ENCODE measurements around the gene ZNF362. TPM values are rescaled to one million over a fixed set of nuclear protein-coding genes. Genes with fewer than 3 reads are reported as not detected.

Gene ZNF362
- polyA plus RNA-seq, 1 of the 3 experiments (the other 2 are of a cell fraction): 17.1 TPM

DNA sequence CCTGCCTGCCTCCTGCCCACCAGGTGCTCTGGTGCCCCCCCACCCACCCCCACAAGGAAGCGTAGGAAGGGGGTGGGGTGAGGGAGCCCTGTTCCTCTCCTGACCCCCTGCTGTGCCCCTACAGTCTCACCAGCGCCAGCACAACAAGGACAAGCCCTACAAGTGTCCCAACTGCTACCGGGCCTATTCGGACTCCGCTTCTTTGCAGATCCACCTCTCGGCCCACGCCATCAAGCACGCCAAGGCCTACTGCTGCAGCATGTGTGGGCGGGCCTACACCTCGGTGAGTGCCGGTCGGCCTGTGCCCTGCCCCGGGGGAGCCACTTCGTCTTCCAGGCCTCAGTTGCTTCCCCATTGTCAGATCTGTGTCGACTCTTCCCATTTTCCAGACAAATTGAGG is 38.7 kb downstream of the ZNF362 start:
- Histone ChIP-seq H3K4me3 (ENCODE audit: low read depth in 2 of 2, low read length in 1 of 2) (no peak overlapping the region), H3K9me2 (no peaks in the 10 kb centered on the region), H3K4me2 (no peak overlapping the region), H3K9ac (no peak overlapping the region), H3K27me3 (ENCODE audit: insufficient read depth) (no peaks in the 10 kb centered on the region), H3K79me2 (ENCODE audit: insufficient read depth) (peaks cover 3% of the 10 kb centered on the region; the same call in 1 of the 2 replicates), H3K9me3 (no peaks in the 10 kb centered on the region), H3F3A (replicated peaks; ENCODE audit: insufficient read depth) (no peaks in the 10 kb centered on the region), H4K20me1 (ENCODE audit: insufficient read depth) (0 out of 2 replicates have a peak, but pooled peaks cover 8% of the 10 kb centered on the region), H3K36me3 (replicated peaks in 1 of 2; ENCODE audit: control insufficient read depth in 1 of 2, insufficient read depth in 2 of 2, low read length in 1 of 2) (peaks cover 16 to 45% of the 10 kb centered on the region in 2 experiments), H3K27ac (ENCODE audit: low read depth in 2 of 2, low read length in 1 of 2) (no peak overlapping the region; a peak in 1 of 4 replicates), H3K4me1 (ENCODE audit: control insufficient read depth in 1 of 2, insufficient read depth in 2 of 2, low read depth in 1 of 2, low read length in 1 of 2) (no peaks in the 10 kb centered on the region), H2AFZ (ENCODE audit: low read depth) (no peak overlapping the region)
- WGBS (ENCODE audit: low lambda C conversion rate): 65% methylated on average over 9 of the region's 15 CpGs
- no peak for DNase-seq
- CTCF ChIA-PET: interaction anchor here (0.6 to 7.7 kb wide), 59 partner anchors 8 to 318 kb away, joined by 3 to 167 read pairs (median 4); partner anchors contain the start of gene ZSCAN20
- POLR2A ChIA-PET: interaction anchor here (0.9 to 1.0 kb wide), 2 partner anchors 55 to 114 kb away, joined by 3 to 6 read pairs; no protein-coding TSS in a partner anchor
- TF ChIP-seq RXRA (IDR thresholded peaks at IDR 0.05; ENCODE audit: borderline replicate concordance, low read depth): no peak
- no peak for TF ChIP-seq YY1 (IDR thresholded peaks at IDR 0.05; ENCODE audit: low read depth)
- no peak for TF ChIP-seq RCOR1 (IDR thresholded peaks at IDR 0.05; ENCODE audit: low read length)
- TF ChIP-seq, protein P1, sequence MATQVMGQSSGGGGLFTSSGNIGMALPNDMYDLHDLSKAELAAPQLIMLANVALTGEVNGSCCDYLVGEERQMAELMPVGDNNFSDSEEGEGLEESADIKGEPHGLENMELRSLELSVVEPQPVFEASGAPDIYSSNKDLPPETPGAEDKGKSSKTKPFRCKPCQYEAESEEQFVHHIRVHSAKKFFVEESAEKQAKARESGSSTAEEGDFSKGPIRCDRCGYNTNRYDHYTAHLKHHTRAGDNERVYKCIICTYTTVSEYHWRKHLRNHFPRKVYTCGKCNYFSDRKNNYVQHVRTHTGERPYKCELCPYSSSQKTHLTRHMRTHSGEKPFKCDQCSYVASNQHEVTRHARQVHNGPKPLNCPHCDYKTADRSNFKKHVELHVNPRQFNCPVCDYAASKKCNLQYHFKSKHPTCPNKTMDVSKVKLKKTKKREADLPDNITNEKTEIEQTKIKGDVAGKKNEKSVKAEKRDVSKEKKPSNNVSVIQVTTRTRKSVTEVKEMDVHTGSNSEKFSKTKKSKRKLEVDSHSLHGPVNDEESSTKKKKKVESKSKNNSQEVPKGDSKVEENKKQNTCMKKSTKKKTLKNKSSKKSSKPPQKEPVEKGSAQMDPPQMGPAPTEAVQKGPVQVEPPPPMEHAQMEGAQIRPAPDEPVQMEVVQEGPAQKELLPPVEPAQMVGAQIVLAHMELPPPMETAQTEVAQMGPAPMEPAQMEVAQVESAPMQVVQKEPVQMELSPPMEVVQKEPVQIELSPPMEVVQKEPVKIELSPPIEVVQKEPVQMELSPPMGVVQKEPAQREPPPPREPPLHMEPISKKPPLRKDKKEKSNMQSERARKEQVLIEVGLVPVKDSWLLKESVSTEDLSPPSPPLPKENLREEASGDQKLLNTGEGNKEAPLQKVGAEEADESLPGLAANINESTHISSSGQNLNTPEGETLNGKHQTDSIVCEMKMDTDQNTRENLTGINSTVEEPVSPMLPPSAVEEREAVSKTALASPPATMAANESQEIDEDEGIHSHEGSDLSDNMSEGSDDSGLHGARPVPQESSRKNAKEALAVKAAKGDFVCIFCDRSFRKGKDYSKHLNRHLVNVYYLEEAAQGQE (IDR thresholded peaks at IDR 0.05; ENCODE audit: low read depth, low read length): no peak
- TF ChIP-seq FOSL2 (IDR thresholded peaks at IDR 0.05; ENCODE audit: borderline replicate concordance, low read depth): no peak
- TF ChIP-seq FOXJ3 (CRISPR knock-in tag; IDR thresholded peaks at IDR 0.05): no peak
- TF ChIP-seq GATA2 (CRISPR knock-in tag; IDR thresholded peaks at IDR 0.05): no peak
- TF ChIP-seq RAD21 (IDR thresholded peaks at IDR 0.05; ENCODE audit: low read length): no peak
- no peak for TF ChIP-seq FOXM1 (IDR thresholded peaks at IDR 0.05; ENCODE audit: low read depth)
- TF ChIP-seq, protein P2, sequence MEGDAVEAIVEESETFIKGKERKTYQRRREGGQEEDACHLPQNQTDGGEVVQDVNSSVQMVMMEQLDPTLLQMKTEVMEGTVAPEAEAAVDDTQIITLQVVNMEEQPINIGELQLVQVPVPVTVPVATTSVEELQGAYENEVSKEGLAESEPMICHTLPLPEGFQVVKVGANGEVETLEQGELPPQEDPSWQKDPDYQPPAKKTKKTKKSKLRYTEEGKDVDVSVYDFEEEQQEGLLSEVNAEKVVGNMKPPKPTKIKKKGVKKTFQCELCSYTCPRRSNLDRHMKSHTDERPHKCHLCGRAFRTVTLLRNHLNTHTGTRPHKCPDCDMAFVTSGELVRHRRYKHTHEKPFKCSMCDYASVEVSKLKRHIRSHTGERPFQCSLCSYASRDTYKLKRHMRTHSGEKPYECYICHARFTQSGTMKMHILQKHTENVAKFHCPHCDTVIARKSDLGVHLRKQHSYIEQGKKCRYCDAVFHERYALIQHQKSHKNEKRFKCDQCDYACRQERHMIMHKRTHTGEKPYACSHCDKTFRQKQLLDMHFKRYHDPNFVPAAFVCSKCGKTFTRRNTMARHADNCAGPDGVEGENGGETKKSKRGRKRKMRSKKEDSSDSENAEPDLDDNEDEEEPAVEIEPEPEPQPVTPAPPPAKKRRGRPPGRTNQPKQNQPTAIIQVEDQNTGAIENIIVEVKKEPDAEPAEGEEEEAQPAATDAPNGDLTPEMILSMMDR (IDR thresholded peaks at IDR 0.05): no peak
- TF ChIP-seq, protein P3, sequence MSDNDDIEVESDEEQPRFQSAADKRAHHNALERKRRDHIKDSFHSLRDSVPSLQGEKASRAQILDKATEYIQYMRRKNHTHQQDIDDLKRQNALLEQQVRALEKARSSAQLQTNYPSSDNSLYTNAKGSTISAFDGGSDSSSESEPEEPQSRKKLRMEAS (IDR thresholded peaks at IDR 0.05; ENCODE audit: low read depth): no peak
- TF ChIP-seq, protein P4, sequence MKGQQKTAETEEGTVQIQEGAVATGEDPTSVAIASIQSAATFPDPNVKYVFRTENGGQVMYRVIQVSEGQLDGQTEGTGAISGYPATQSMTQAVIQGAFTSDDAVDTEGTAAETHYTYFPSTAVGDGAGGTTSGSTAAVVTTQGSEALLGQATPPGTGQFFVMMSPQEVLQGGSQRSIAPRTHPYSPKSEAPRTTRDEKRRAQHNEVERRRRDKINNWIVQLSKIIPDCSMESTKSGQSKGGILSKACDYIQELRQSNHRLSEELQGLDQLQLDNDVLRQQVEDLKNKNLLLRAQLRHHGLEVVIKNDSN (IDR thresholded peaks at IDR 0.05; ENCODE audit: borderline replicate concordance, low read depth): no peak
- TF ChIP-seq MEF2A (IDR thresholded peaks at IDR 0.05; ENCODE audit: borderline replicate concordance, low read depth): no peak
- no peak for TF ChIP-seq NRF1 (IDR thresholded peaks at IDR 0.05; ENCODE audit: low read depth, low read length)
- TF ChIP-seq EZH2phosphoT487 (IDR thresholded peaks at IDR 0.05; ENCODE audit: borderline replicate concordance, low read depth): no peak
- TF ChIP-seq POLR2AphosphoS5 (IDR thresholded peaks at IDR 0.05; ENCODE audit: low read depth, low read length): no peak
- no peak for TF ChIP-seq RFX5 (IDR thresholded peaks at IDR 0.05; ENCODE audit: low read length)
- TF ChIP-seq SMC3 (IDR thresholded peaks at IDR 0.05; ENCODE audit: low read depth, low read length): no peak
- no peak for TF ChIP-seq JUND (IDR thresholded peaks at IDR 0.05)

Data from SK-N-SH (cell line).